Sigmoid colon (tissue), 7 donors: ENCODE results near the gene CTXN1. TPM values are rescaled to one million over a fixed set of nuclear protein-coding genes. Genes with fewer than 3 reads are reported as not detected.
"Not testable (repeated sequence)": the region's sequence is repeated elsewhere in the genome, so short reads cannot be mapped to it uniquely, and the experiment has no call there.

Experiments used
- DNase-seq: peaks from one replicate; pipeline ENCODE4 v3.0.0-alpha.2; 2019
- H3K27ac ChIP-seq, 4 donors: fragments of 200-600 bp; sonication (generic); one replicate each; pipeline ENCODE4 v1.5.1; 2016 to 2019; ENCODE audit warnings: mild to moderate bottlenecking in 1 of 4
- H3K27me3 ChIP-seq, 3 donors: fragments of 200-600 bp; sonication (generic); one replicate each; pipeline ENCODE4 v1.5.1; 2019; ENCODE audit warnings: mild to moderate bottlenecking in 1 of 3
- H3K36me3 ChIP-seq, 4 donors: fragments of 200-600 bp; sonication (generic); one replicate each; pipeline ENCODE4 v1.5.1; 2016 to 2019
- H3K4me1 ChIP-seq, 4 donors: fragments of 200-600 bp; sonication (generic); one replicate each; pipeline ENCODE4 v1.5.1; 2017 to 2019
- H3K4me3 ChIP-seq, 4 donors: fragments of 200-600 bp; sonication (generic); one replicate each; pipeline ENCODE4 v1.5.1; 2017 to 2019; ENCODE audit warnings: mild to moderate bottlenecking in 2 of 4, moderate library complexity in 1 of 4
- H3K9me3 ChIP-seq, 4 donors: fragments of 200-600 bp in 3 of 4; sonication (generic) in 3 of 4; one replicate each; pipeline versions ENCODE4 v1.5.1 to v1.6.1; 2013 to 2019
- CTCF ChIP-seq, 4 experiments: fragments of 450-650 bp in 3 of 4; fragments of 200-600 bp in 1 of 4; IDR thresholded peaks; one replicate each; pipeline ENCODE4 v1.5.1; 2016 to 2019; ENCODE audit warnings: antibody characterized with exemption in 4 of 4, mild to moderate bottlenecking in 3 of 4, moderate library complexity in 2 of 4
- EP300 ChIP-seq, 4 donors: sonication (generic); formaldehyde crosslinking; IDR thresholded peaks; one replicate each; pipeline ENCODE4 v1.6.1; 2017; ENCODE audit warnings: antibody characterized with exemption in 4 of 4
- POLR2A ChIP-seq, 2 donors: fragments of 450-650 bp; IDR thresholded peaks; one replicate each; pipeline ENCODE4 v1.6.1; 2016; ENCODE audit warnings: antibody characterized with exemption in 2 of 2, mild to moderate bottlenecking in 2 of 2, moderate library complexity in 2 of 2
- POLR2AphosphoS5 ChIP-seq, 4 donors: sonication (generic); formaldehyde crosslinking; IDR thresholded peaks; one replicate each; pipeline ENCODE4 v1.6.1; 2017; ENCODE audit warnings: antibody characterized with exemption in 4 of 4
- WGBS, 2 donors: extraction: QIAGEN DNeasy Blood & Tissue Kit; methylation state at CpG; one replicate each; pipeline ENCODE4 v1.1.7; 2013; 5-methylcytosine and 5-hydroxymethylcytosine counted together
- intact Hi-C: fragments of 100-400 bp; cut with DNase I; formaldehyde crosslinking; loops from one replicate; pipeline ENCODE4 v1.15.1; 2023
- polyA plus RNA-seq, 3 donors: library from polyadenylated mRNA; stranded (reverse); fragments of 200-250 nt; gene quantifications; one replicate each; pipeline ENCODE4 v1.2.3, GENCODE V29; 2013
- total RNA-seq, 4 donors: library from RNA; depleted of rRNA; stranded (reverse); fragments of >200 nt; gene quantifications; one replicate each; pipeline ENCODE4 v1.1.0, GENCODE V29; 2016
- donor health status: healthy with polysubstance abuse.
- donor health status: Bipolar disorder and iron deficiency.
- donor health status: healthy.

CTXN1 gene
- total and polyA plus RNA-seq, 7 donors = 0.60 to 92.2 (median 25.3) TPM

GRCh38 chr19:7895565-7895964, 30.4 kb downstream of the CTXN1 start:
- intact Hi-C loops = no loop called here
- no peak for TF ChIP-seq EP300 (IDR thresholded peaks at IDR 0.05)
- no peak for TF ChIP-seq POLR2A (IDR thresholded peaks at IDR 0.05)
- no peak for TF ChIP-seq CTCF (IDR thresholded peaks at IDR 0.05)
- TF ChIP-seq POLR2AphosphoS5 (IDR thresholded peaks at IDR 0.05) = no peak
- peaks cover 0 to 36% (median 22%) of the 10 kb centered on the region in 3 donors for H3K27me3 ChIP-seq
- no peak overlapping the region for H3K4me3 ChIP-seq
- 87 to 91% methylated on average over 13 of the region's 13 CpGs for WGBS, 2 donors
- H3K9me3 ChIP-seq = no peaks in the 10 kb centered on the region
- no peaks in the 10 kb centered on the region for H3K4me1 ChIP-seq
- no peak overlapping the region for H3K27ac ChIP-seq
- H3K36me3 ChIP-seq = no peaks in the 10 kb centered on the region
- DNase-seq = no peak

- no peak overlapping the region for H3K27ac ChIP-seq
- intact Hi-C loops = no loop called here
- H3K27me3 ChIP-seq = peaks cover 0 to 40% (median 22%) of the 10 kb centered on the region in 3 donors
- DNase-seq = no peak
- H3K9me3 ChIP-seq = no peaks in the 10 kb centered on the region
- H3K4me3 ChIP-seq = no peak overlapping the region
- no peaks in the 10 kb centered on the region for H3K4me1 ChIP-seq
- no peaks in the 10 kb centered on the region for H3K36me3 ChIP-seq
- 27 to 52% methylated on average over 18 of the region's 18 CpGs for WGBS, 2 donors
- no peak for TF ChIP-seq POLR2AphosphoS5 (IDR thresholded peaks at IDR 0.05)
- no peak for TF ChIP-seq POLR2A (IDR thresholded peaks at IDR 0.05)
- TF ChIP-seq EP300 (IDR thresholded peaks at IDR 0.05) = no peak
- TF ChIP-seq CTCF (IDR thresholded peaks at IDR 0.05) = no peak
Observed at GRCh38 chr19:7894612-7895309, 31.2 kb downstream of the CTXN1 start.

- WGBS, 2 donors = 82 to 90% methylated on average over 18 of the region's 18 CpGs
- H3K36me3 ChIP-seq, DNase-seq, H3K4me1 ChIP-seq, H3K27ac ChIP-seq, H3K4me3 ChIP-seq, H3K9me3 ChIP-seq, intact Hi-C loops: not testable (repeated sequence)
- H3K27me3 ChIP-seq = peaks cover 3 to 52% (median 24%) of the 10 kb centered on the region in 3 donors
Observed at GRCh38 chr19:7893362-7894101, 32.4 kb downstream of the CTXN1 start.

GRCh38 chr19:7888826-7889217, 37.1 kb downstream of the CTXN1 start:
- WGBS, 2 donors = 73 to 80% methylated on average over 8 of the region's 8 CpGs
- Histone ChIP-seq H3K36me3 (no peaks in the 10 kb centered on the region), H3K4me3 (peak overlapping the region in 3 of 4 donors; percentile 11 to 31 (median 26)), H3K27me3 (peaks cover 13 to 47% (median 23%) of the 10 kb centered on the region in 3 donors), H3K27ac (no peak overlapping the region), H3K4me1 (peaks cover 0 to 8% (median 6%) of the 10 kb centered on the region in 4 donors), H3K9me3 (no peaks in the 10 kb centered on the region)
- intact Hi-C loops = no loop called here
- TF ChIP-seq EP300 (IDR thresholded peaks at IDR 0.05) (no peak), CTCF (IDR thresholded peaks at IDR 0.05) (no peak), POLR2AphosphoS5 (IDR thresholded peaks at IDR 0.05) (no peak), POLR2A (IDR thresholded peaks at IDR 0.05) (no peak)
- DNase-seq = no peak

- WGBS, 2 donors = 5 to 10% methylated on average over 53 of the region's 53 CpGs
- H3K27me3 ChIP-seq = peaks cover 13 to 41% (median 18%) of the 10 kb centered on the region in 3 donors
- no peak for TF ChIP-seq EP300 (IDR thresholded peaks at IDR 0.05)
- H3K4me3 ChIP-seq = peak within 1 kb of the TSS in 3 of 4 donors; percentile 11 to 31 (median 26)
- H3K9me3 ChIP-seq = no peaks in the 10 kb centered on the region
- peaks cover 0 to 8% (median 6%) of the 10 kb centered on the region in 4 donors for H3K4me1 ChIP-seq
- no peaks in the 10 kb centered on the region for H3K36me3 ChIP-seq
- H3K27ac ChIP-seq = no peak within 1 kb of the TSS
- DNase-seq = no peak
- intact Hi-C loops = no loop called here
Observed at GRCh38 chr19:7888145-7888825, 37.6 kb downstream of the CTXN1 start, which contains the start of gene LRRC8E. Gene LRRC8E, plus strand, starts transcription at chr19:7888510. Its CDS starts 7,094 bp downstream, at chr19:7895604.
